ENCODE data around the gene AXIN1. TPM values are rescaled to one million over a fixed set of nuclear protein-coding genes. Genes with fewer than 3 reads are reported as not detected.

Gene AXIN1
- total and polyA plus RNA-seq, 2 donors, result 20.0 to 24.1 TPM

DNA sequence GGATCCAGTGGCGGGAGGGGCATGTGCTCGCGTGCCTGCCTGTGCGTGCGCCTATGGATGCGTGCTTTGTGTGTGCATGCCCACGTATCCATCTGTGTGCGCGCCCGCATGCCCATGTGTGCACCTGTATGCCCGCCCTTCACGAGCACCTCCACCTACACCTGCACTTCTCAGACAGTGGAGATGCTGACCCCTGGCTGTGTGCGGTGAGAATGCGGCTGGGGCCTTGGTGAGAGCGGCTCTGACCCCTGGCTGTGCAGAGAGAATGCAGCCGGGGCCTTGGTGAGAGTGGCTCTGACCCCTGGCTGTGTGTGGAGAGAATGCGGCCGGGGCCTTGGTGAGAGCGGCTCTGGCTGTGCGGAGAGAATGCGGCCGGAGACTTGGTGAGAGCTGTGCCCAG lies 33.9 kb downstream of the AXIN1 start:
- no peak for DNase-seq (ENCODE audit: low read depth in 6 of 9, low spot score in 9 of 9)
- Histone ChIP-seq H3K4me1 (ENCODE audit: control insufficient read depth in 2 of 2, insufficient read depth in 2 of 2, low read length in 2 of 2) (peaks cover 0 to 8% of the 10 kb centered on the region in 2 donors), H3K9me3 (ENCODE audit: control insufficient read depth in 2 of 2, insufficient read depth in 1 of 2, low read length in 1 of 2) (no peaks in the 10 kb centered on the region), H3K27me3 (ENCODE audit: control insufficient read depth in 2 of 2, insufficient read depth in 1 of 2, low read length in 1 of 2) (no peaks in the 10 kb centered on the region), H3K4me3 (ENCODE audit: low read length in 2 of 2) (no peak overlapping the region), H3K36me3 (ENCODE audit: control insufficient read depth in 2 of 2, insufficient read depth in 2 of 2, low read length in 1 of 2) (peaks cover 33 to 38% of the 10 kb centered on the region in 2 donors), H3K27ac (ENCODE audit: low read depth in 1 of 2, low read length in 1 of 2) (no peak overlapping the region)
- 93% methylated on average over 22 of the region's 22 CpGs for WGBS

DNA sequence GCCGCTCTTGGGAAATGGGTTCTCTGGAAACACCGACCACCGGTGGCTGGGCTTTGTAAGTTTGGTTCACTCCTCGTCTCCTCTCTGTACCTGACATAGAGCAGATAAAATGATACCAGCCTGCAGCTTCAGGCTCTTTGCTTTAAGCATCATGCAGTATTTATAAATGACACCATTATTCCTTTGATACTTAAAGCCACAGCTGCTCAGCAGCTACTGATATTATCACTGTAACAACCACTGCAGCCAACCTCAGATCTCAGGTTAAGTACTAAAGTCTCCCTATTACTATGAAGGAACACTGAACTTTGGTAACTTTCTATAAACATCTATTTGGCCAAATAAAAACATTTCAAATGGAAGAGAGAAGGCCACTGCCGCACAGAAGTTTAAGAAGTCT lies 34.9 kb downstream of the AXIN1 start:
- Histone ChIP-seq H3K4me1 (ENCODE audit: control insufficient read depth in 2 of 2, insufficient read depth in 2 of 2, low read length in 2 of 2) (peaks cover 2 to 11% of the 10 kb centered on the region in 2 donors), H3K27ac (ENCODE audit: low read depth in 1 of 2, low read length in 1 of 2) (no peak overlapping the region), H3K4me3 (ENCODE audit: low read length in 2 of 2) (no peak overlapping the region), H3K27me3 (ENCODE audit: control insufficient read depth in 2 of 2, insufficient read depth in 1 of 2, low read length in 1 of 2) (no peaks in the 10 kb centered on the region), H3K9me3 (ENCODE audit: control insufficient read depth in 2 of 2, insufficient read depth in 1 of 2, low read length in 1 of 2) (no peaks in the 10 kb centered on the region), H3K36me3 (ENCODE audit: control insufficient read depth in 2 of 2, insufficient read depth in 2 of 2, low read length in 1 of 2) (peaks cover 43 to 48% of the 10 kb centered on the region in 2 donors)
- 83% methylated on average over 5 of the region's 5 CpGs for WGBS
- DNase-seq (ENCODE audit: low read depth in 6 of 9, low spot score in 9 of 9), result no peak

DNA sequence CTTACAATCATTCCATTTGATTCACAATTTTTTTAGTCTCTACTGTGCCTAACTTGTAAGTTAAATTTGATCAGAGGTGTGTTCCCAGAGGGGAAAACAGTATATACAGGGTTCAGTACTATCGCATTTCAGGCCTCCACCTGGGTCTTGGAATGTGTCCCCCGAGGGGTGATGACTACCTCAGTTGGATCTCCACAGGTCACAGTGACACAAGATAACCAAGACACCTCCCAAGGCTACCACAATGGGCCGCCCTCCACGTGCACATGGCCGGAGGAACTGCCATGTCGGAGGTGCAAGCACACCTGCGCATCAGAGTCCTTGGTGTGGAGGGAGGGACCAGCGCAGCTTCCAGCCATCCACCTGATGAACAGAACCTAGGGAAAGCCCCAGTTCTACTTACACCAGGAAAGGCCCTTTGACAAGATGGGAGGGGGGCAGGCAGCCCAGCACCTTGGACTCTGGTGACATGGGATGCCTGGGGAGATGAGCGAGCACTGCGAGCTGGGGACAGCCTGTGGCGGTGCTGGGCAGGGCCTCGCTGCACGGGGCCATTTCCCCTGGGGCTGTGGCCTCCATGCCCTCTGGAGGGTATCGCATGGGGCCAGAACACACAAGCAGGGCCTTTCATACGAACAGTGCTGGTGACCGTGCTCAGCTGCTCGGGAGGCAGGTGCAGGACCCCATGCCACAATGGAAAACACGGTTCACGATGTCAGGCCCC lies 35.6 kb downstream of the AXIN1 start:
- Histone ChIP-seq H3K27me3 (ENCODE audit: control insufficient read depth in 2 of 2, insufficient read depth in 1 of 2, low read length in 1 of 2) (no peaks in the 10 kb centered on the region), H3K9me3 (ENCODE audit: control insufficient read depth in 2 of 2, insufficient read depth in 1 of 2, low read length in 1 of 2) (no peaks in the 10 kb centered on the region), H3K27ac (ENCODE audit: low read depth in 1 of 2, low read length in 1 of 2) (no peak overlapping the region), H3K4me3 (ENCODE audit: low read length in 2 of 2) (no peak overlapping the region), H3K36me3 (ENCODE audit: control insufficient read depth in 2 of 2, insufficient read depth in 2 of 2, low read length in 1 of 2) (peaks cover 47 to 50% of the 10 kb centered on the region in 2 donors), H3K4me1 (ENCODE audit: control insufficient read depth in 2 of 2, insufficient read depth in 2 of 2, low read length in 2 of 2) (peaks cover 4 to 12% of the 10 kb centered on the region in 2 donors)
- 94% methylated on average over 19 of the region's 19 CpGs for WGBS
- DNase-seq (ENCODE audit: low read depth in 6 of 9, low spot score in 9 of 9), result no peak

- DNase-seq (ENCODE audit: low read depth in 6 of 9, low spot score in 9 of 9), result no peak
- peaks cover 52 to 54% of the 10 kb centered on the region in 2 donors for H3K36me3 ChIP-seq (ENCODE audit: control insufficient read depth in 2 of 2, insufficient read depth in 2 of 2, low read length in 1 of 2)
- 93% methylated on average over 14 of the region's 14 CpGs for WGBS
Measured at GRCh38 chr16:314795-315299, 37.7 kb downstream of the AXIN1 start.

GRCh38 chr16:314351-314750 lies 38.2 kb downstream of the AXIN1 start:
- Histone ChIP-seq H3K36me3 (ENCODE audit: control insufficient read depth in 2 of 2, insufficient read depth in 2 of 2, low read length in 1 of 2) (peaks cover 47 to 54% of the 10 kb centered on the region in 2 donors), H3K27me3 (ENCODE audit: control insufficient read depth in 2 of 2, insufficient read depth in 1 of 2, low read length in 1 of 2) (no peaks in the 10 kb centered on the region), H3K4me1 (ENCODE audit: control insufficient read depth in 2 of 2, insufficient read depth in 2 of 2, low read length in 2 of 2) (peaks cover 4 to 19% of the 10 kb centered on the region in 2 donors), H3K27ac (ENCODE audit: low read depth in 1 of 2, low read length in 1 of 2) (no peak overlapping the region), H3K4me3 (ENCODE audit: low read length in 2 of 2) (no peak overlapping the region), H3K9me3 (ENCODE audit: control insufficient read depth in 2 of 2, insufficient read depth in 1 of 2, low read length in 1 of 2) (no peaks in the 10 kb centered on the region)
- DNase-seq (ENCODE audit: low read depth in 6 of 9, low spot score in 9 of 9), result no peak
- 97% methylated on average over 16 of the region's 16 CpGs for WGBS

More at GRCh38 chr16:314795-315299, 37.7 kb downstream of the AXIN1 start:
- no peaks in the 10 kb centered on the region for H3K27me3 ChIP-seq (ENCODE audit: control insufficient read depth in 2 of 2, insufficient read depth in 1 of 2, low read length in 1 of 2)
- no peaks in the 10 kb centered on the region for H3K9me3 ChIP-seq (ENCODE audit: control insufficient read depth in 2 of 2, insufficient read depth in 1 of 2, low read length in 1 of 2)
- no peak overlapping the region for H3K27ac ChIP-seq (ENCODE audit: low read depth in 1 of 2, low read length in 1 of 2)
- H3K4me1 ChIP-seq (ENCODE audit: control insufficient read depth in 2 of 2, insufficient read depth in 2 of 2, low read length in 2 of 2), result peaks cover 4 to 15% of the 10 kb centered on the region in 2 donors
- H3K4me3 ChIP-seq (ENCODE audit: low read length in 2 of 2), result no peak overlapping the region

DNA sequence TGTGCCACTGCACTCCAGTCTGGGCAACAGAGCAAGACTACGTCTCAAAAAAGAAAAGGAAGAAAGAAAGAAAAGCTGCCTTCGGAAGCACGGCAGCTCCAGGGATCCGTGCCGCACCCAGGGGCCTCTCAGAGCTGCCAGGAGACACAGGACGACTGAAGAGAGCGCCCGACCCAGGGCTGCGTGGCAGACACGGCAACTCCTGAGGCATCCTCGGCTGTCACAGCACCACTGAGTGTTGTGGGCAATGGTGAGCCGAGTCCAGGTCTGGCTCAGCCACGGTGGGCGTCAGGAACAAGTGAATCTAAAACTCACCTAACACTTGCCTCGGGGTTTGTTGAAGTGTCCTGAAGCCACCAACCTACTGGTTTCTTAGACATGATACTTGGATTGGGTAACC lies 40.8 kb downstream of the AXIN1 start:
- Histone ChIP-seq H3K4me3 (ENCODE audit: low read length in 2 of 2) (no peak overlapping the region), H3K36me3 (ENCODE audit: control insufficient read depth in 2 of 2, insufficient read depth in 2 of 2, low read length in 1 of 2) (peaks cover 48 to 60% of the 10 kb centered on the region in 2 donors), H3K27ac (ENCODE audit: low read depth in 1 of 2, low read length in 1 of 2) (no peak overlapping the region), H3K27me3 (ENCODE audit: control insufficient read depth in 2 of 2, insufficient read depth in 1 of 2, low read length in 1 of 2) (no peaks in the 10 kb centered on the region), H3K4me1 (ENCODE audit: control insufficient read depth in 2 of 2, insufficient read depth in 2 of 2, low read length in 2 of 2) (peaks cover 4 to 32% of the 10 kb centered on the region in 2 donors), H3K9me3 (ENCODE audit: control insufficient read depth in 2 of 2, insufficient read depth in 1 of 2, low read length in 1 of 2) (no peaks in the 10 kb centered on the region)
- DNase-seq (ENCODE audit: low read depth in 6 of 9, low spot score in 9 of 9), result no peak
- WGBS, result 98% methylated on average over 15 of the region's 15 CpGs

DNA sequence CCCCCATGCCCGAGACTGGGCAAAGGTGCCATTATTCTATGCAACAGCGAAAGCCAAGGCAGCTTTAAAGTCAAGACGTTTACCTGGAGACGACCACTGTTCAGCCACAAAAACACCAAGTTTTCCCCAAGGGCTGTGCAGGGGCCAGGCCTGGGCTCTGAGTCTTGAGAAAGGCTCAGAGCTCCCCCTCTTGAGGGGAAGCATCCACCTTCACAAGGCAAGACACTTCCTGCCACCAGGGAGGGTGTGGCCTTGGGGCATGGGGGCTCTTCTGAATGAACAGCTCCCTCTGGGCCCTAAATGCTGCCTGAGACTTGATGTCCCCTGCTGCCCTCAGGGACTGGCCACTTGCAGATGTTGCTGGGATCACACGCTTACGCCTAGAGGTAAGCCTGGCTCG lies 43.0 kb downstream of the AXIN1 start:
- H3K4me1 ChIP-seq (ENCODE audit: control insufficient read depth in 2 of 2, insufficient read depth in 2 of 2, low read length in 2 of 2), result peaks cover 4 to 32% of the 10 kb centered on the region in 2 donors
- WGBS, result 60% methylated on average over 7 of the region's 7 CpGs

DNA sequence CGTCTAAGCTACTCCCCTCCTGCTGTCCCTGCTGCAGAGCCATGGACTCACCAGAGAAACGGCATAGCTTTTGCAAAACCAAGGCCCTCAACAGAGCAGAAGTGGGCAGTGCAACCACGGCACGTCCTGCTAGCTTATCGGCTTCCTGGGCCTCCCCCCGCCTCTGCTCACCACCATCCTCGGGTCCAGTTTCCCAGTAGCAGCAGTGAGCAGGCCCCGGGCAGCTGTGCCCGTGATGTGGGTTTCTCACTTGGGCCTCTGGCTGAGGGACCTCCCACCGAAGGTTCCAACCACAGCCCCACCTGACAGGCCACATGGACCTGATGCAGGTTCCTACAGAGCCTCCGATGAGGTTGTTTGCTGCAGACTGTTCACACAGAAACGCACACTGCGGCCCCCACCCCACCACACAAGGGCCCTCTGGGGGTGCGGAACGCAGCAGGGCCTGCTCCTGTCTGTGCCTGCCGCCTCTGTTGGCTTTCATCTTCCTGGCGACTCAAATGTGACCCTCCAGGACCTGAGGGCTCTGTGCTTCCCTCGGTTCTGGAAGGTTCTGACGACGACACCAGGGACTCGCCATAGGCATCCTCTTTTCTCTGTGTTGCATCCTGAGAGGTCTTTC lies 44.7 kb downstream of the AXIN1 start:
- H3K4me3 ChIP-seq (ENCODE audit: low read length in 2 of 2), result no peak overlapping the region
- H3K4me1 ChIP-seq (ENCODE audit: control insufficient read depth in 2 of 2, insufficient read depth in 2 of 2, low read length in 2 of 2), result peaks cover 4 to 32% of the 10 kb centered on the region in 2 donors
- peaks cover 39 to 72% of the 10 kb centered on the region in 2 donors for H3K36me3 ChIP-seq (ENCODE audit: control insufficient read depth in 2 of 2, insufficient read depth in 2 of 2, low read length in 1 of 2)
- H3K27me3 ChIP-seq (ENCODE audit: control insufficient read depth in 2 of 2, insufficient read depth in 1 of 2, low read length in 1 of 2), result no peaks in the 10 kb centered on the region
- peak in 1 of 9 donors; percentile 19 for DNase-seq (ENCODE audit: low read depth in 6 of 9, low spot score in 9 of 9)
- H3K9me3 ChIP-seq (ENCODE audit: control insufficient read depth in 2 of 2, insufficient read depth in 1 of 2, low read length in 1 of 2), result no peaks in the 10 kb centered on the region
- H3K27ac ChIP-seq (ENCODE audit: low read depth in 1 of 2, low read length in 1 of 2), result no peak overlapping the region
- 94% methylated on average over 21 of the region's 21 CpGs for WGBS

More for the DNA sequence above, 43.0 kb downstream of the AXIN1 start:
- H3K9me3 ChIP-seq (ENCODE audit: control insufficient read depth in 2 of 2, insufficient read depth in 1 of 2, low read length in 1 of 2), result no peaks in the 10 kb centered on the region
- peak in 6 of 9 donors; percentile 21 to 75 (median 41) for DNase-seq (ENCODE audit: low read depth in 6 of 9, low spot score in 9 of 9)
- H3K4me3 ChIP-seq (ENCODE audit: low read length in 2 of 2), result no peak overlapping the region
- peaks cover 48 to 73% of the 10 kb centered on the region in 2 donors for H3K36me3 ChIP-seq (ENCODE audit: control insufficient read depth in 2 of 2, insufficient read depth in 2 of 2, low read length in 1 of 2)
- no peak overlapping the region for H3K27ac ChIP-seq (ENCODE audit: low read depth in 1 of 2, low read length in 1 of 2)
- H3K27me3 ChIP-seq (ENCODE audit: control insufficient read depth in 2 of 2, insufficient read depth in 1 of 2, low read length in 1 of 2), result no peaks in the 10 kb centered on the region

DNA sequence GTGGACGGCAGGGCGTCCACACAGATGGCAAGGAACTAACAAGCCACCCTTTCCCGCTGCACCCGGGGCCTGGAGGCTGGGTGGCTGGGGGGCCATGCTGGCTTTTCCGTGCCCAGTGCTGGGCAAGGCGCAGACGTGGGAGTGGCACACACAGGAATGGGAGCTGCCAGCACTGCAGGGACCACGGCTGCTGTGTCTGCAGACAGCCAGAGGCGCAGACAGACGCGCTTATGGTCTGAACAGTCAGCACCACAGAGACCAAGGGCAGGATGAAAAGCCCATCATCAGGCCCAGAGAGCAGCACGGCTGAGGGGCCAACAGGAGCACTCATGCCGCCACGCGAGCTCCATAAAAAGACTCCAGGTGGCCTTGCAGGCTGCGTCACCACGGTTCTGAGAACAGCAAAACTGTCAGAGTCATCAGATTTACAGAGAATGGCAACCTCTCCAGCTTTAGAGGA lies 45.6 kb downstream of the AXIN1 start:
- H3K4me3 ChIP-seq (ENCODE audit: low read length in 2 of 2), result no peak overlapping the region
- H3K36me3 ChIP-seq (ENCODE audit: control insufficient read depth in 2 of 2, insufficient read depth in 2 of 2, low read length in 1 of 2), result peaks cover 41 to 68% of the 10 kb centered on the region in 2 donors
- no peaks in the 10 kb centered on the region for H3K9me3 ChIP-seq (ENCODE audit: control insufficient read depth in 2 of 2, insufficient read depth in 1 of 2, low read length in 1 of 2)
- peak in 1 of 9 donors; percentile 22 for DNase-seq (ENCODE audit: low read depth in 6 of 9, low spot score in 9 of 9)
- 96% methylated on average over 17 of the region's 17 CpGs for WGBS
- no peak overlapping the region for H3K27ac ChIP-seq (ENCODE audit: low read depth in 1 of 2, low read length in 1 of 2)
- peaks cover 0 to 28% of the 10 kb centered on the region in 2 donors for H3K4me1 ChIP-seq (ENCODE audit: control insufficient read depth in 2 of 2, insufficient read depth in 2 of 2, low read length in 2 of 2)
- no peaks in the 10 kb centered on the region for H3K27me3 ChIP-seq (ENCODE audit: control insufficient read depth in 2 of 2, insufficient read depth in 1 of 2, low read length in 1 of 2)

Measured in thymus (tissue), 11 donors.